SU-DHL-6 (cell line): ENCODE results near the gene SH2D4B.

Experiments used
- H2AFZ ChIP-seq: fragments of 200-600 bp; sonication (generic); 2 replicates; pipeline ENCODE4 v1.6.1; 2014; ENCODE audit warnings: low read depth, mild to moderate bottlenecking, moderate library complexity, mixed read lengths, antibody characterized with exemption, low read length; ENCODE audit not compliant: severe bottlenecking
- H3F3A ChIP-seq: fragments of 200-600 bp; shearing (Covaris generic); 2 replicates; pipeline ENCODE4 v1.6.0; 2016; ENCODE audit warnings: antibody characterized with exemption, mild to moderate bottlenecking; ENCODE audit not compliant: insufficient read depth
- H3K27ac ChIP-seq: fragments of 200-600 bp; sonication (generic); 2 replicates; pipeline ENCODE4 v1.5.1; 2016; ENCODE audit warnings: low read depth, mild to moderate bottlenecking, low read length, moderate library complexity, mixed read lengths
- H3K27me3 ChIP-seq: fragments of 200-600 bp; sonication (generic), shearing (Covaris generic); 2 replicates; pipeline ENCODE4 v1.6.0; 2014; ENCODE audit warnings: mild to moderate bottlenecking, low read length
- H3K36me3 ChIP-seq: fragments of 200-600 bp; sonication (generic); 2 replicates; pipeline ENCODE4 v1.6.1; 2014; ENCODE audit warnings: mild to moderate bottlenecking, low read length, mixed read lengths
- H3K4me2 ChIP-seq: fragments of 300-600, 200-600 bp; shearing (Covaris generic), sonication (generic); 2 replicates; pipeline ENCODE4 v1.6.0; 2014; ENCODE audit warnings: low read length, low read depth, mild to moderate bottlenecking; ENCODE audit not compliant: poor library complexity, severe bottlenecking
- H3K4me3 ChIP-seq: fragments of 200-600 bp; sonication (generic); 2 replicates; pipeline ENCODE4 v1.5.1; 2014; ENCODE audit warnings: antibody characterized with exemption, low read length, mild to moderate bottlenecking, mixed read lengths; ENCODE audit not compliant: insufficient read depth, poor library complexity, severe bottlenecking
- H3K79me2 ChIP-seq: fragments of 200-600 bp; sonication (generic); 2 replicates; pipeline ENCODE4 v1.6.1; 2014; ENCODE audit warnings: mild to moderate bottlenecking, low read length, moderate library complexity; ENCODE audit not compliant: insufficient read depth
- H3K9ac ChIP-seq: fragments of 200-600 bp; sonication (generic); 2 replicates; pipeline ENCODE4 v1.7.0; 2014; ENCODE audit warnings: mild to moderate bottlenecking, low read length
- H3K9me2 ChIP-seq: fragments of 200-600 bp; sonication (generic); replicated peaks from 2 replicates; pipeline ENCODE4 v1.6.1; 2014; ENCODE audit warnings: low read length; ENCODE audit not compliant: insufficient read depth
- H3K9me3 ChIP-seq: fragments of 200-600 bp; sonication (generic); 2 replicates; pipeline ENCODE4 v1.6.1; 2014; ENCODE audit warnings: low read length, mixed read lengths; ENCODE audit not compliant: insufficient read depth
- H4K20me1 ChIP-seq: fragments of 200-600 bp; sonication (generic); 2 replicates; pipeline ENCODE4 v1.6.1; 2014; ENCODE audit warnings: low read depth, mild to moderate bottlenecking, antibody characterized with exemption, low read length, moderate library complexity, mixed read lengths
- CTCF ChIP-seq: fragments of 200-600 bp; sonication (generic); IDR thresholded peaks from one replicate; pipeline ENCODE4 v1.5.1; 2017; ENCODE audit warnings: antibody characterized with exemption, mild to moderate bottlenecking, low read length, moderate library complexity; ENCODE audit not compliant: insufficient read depth, poor library complexity, severe bottlenecking
- EZH2phosphoT487 ChIP-seq: fragments of 200-600 bp; sonication (generic), shearing (Covaris generic); conservative IDR thresholded peaks from 2 replicates; pipeline ENCODE4 v1.6.1; 2018; ENCODE audit warnings: mild to moderate bottlenecking, antibody characterized with exemption, low read length, moderate library complexity, mixed read lengths

Gene SH2D4B

DNA sequence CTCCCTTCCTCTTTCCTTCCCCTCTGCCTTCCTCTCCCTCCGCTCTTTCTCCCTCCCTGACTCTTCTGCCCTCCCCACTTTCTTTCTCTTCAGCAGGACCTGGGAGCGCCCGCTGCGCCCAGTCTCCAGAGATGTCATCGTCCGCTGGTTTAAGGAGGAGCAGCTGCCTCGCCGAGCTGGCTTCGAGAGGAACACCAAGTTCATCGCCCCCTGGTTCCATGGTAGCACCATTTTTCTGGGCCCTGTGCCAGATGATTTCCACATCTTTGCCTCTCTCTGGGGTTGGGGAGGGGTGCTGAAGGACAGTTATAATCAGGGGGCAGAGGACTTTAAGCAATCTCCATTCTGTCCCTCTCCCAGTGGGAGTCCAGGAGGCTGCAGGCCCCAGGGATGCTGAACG, 71.6 kb downstream of the SH2D4B start:
- H3K36me3 ChIP-seq: no peaks in the 10 kb centered on the region
- H3K4me3 ChIP-seq: no peak overlapping the region

DNA sequence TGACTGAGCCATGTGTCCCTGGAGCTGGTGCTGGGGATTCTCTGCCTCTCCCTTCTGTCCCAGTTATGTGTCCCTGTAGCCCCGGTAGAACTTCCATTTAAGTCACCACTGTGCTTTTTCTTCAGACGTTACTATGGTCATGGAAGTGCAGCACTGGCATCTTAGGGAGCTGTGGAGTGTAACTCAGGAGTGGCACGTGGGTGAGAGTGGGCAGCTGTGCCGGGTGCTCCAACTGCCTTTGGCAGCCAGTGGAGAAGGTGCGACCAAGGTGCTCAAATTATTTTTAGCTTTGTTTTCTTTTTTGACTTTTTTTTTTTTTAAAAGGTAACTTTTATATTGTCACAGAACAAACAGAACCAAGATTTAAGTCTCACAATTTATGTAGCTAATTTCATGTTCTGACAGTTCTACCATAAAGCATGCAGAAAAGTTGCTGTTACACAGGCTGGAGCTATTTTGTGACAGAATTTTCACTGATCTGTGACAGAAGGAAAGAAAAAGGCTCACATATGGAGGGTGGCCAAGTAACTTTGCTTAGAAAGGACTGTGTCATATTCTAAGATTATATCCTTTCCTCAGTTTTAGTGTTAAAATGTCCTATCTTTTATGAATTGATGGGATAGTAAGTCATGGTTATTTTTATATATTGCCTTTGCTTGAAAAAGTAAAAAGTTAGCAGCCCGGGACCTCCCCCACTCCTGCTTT, 73.9 kb downstream of the SH2D4B start:
- H3K9me2 ChIP-seq: no peaks in the 10 kb centered on the region
- H2AFZ ChIP-seq: no peak overlapping the region
- no peaks in the 10 kb centered on the region for H3K79me2 ChIP-seq
- no peak overlapping the region for H3K9ac ChIP-seq
- no peaks in the 10 kb centered on the region for H3F3A ChIP-seq
- H3K9me3 ChIP-seq: no peaks in the 10 kb centered on the region
- H3K36me3 ChIP-seq: no peaks in the 10 kb centered on the region
- no peak overlapping the region for H3K4me2 ChIP-seq
- no peak overlapping the region for H3K27ac ChIP-seq
- no peaks in the 10 kb centered on the region for H3K27me3 ChIP-seq
- no peak for TF ChIP-seq EZH2phosphoT487
- no peak for TF ChIP-seq CTCF
- no peaks in the 10 kb centered on the region for H4K20me1 ChIP-seq
- no peak overlapping the region for H3K4me3 ChIP-seq

More for the DNA sequence above, 71.6 kb downstream of the SH2D4B start:
- Histone ChIP-seq H3K79me2 (no peaks in the 10 kb centered on the region), H3K4me2 (no peak overlapping the region), H4K20me1 (no peaks in the 10 kb centered on the region), H3K9me3 (no peaks in the 10 kb centered on the region), H3K9ac (no peak overlapping the region), H2AFZ (no peak overlapping the region), H3K9me2 (no peaks in the 10 kb centered on the region), H3F3A (no peaks in the 10 kb centered on the region), H3K27ac (no peak overlapping the region), H3K27me3 (no peaks in the 10 kb centered on the region)
- no peak for TF ChIP-seq CTCF
- no peak for TF ChIP-seq EZH2phosphoT487

DNA sequence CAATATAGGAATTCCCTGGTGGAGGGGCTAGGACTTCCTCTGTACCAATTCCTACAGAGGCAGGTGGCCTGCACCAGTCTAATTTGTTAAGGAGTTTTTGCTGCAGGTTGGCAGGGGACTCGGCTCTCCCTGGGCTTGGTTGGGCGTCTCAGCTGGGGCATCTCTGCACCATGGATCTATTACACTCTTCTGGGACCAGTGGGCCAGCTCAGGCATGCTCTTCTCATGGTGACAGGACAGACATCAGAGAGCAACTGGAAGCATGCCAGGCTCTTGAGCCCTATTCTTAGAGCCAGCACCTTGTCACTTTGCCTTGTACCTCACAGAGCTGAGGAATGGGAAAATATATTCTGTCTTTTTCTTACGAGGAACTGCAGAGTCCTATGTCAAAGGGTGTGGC, 74.6 kb downstream of the SH2D4B start:
- no peaks in the 10 kb centered on the region for H3F3A ChIP-seq
- H3K9ac ChIP-seq: no peak overlapping the region
- no peaks in the 10 kb centered on the region for H3K79me2 ChIP-seq
- TF ChIP-seq CTCF (no peak), EZH2phosphoT487 (no peak)
- H3K9me2 ChIP-seq: no peaks in the 10 kb centered on the region
- H3K27ac ChIP-seq: no peak overlapping the region
- H3K27me3 ChIP-seq: no peaks in the 10 kb centered on the region
- no peaks in the 10 kb centered on the region for H3K36me3 ChIP-seq
- H4K20me1 ChIP-seq: no peaks in the 10 kb centered on the region
- H3K4me3 ChIP-seq: no peak overlapping the region
- no peak overlapping the region for H3K4me2 ChIP-seq
- no peaks in the 10 kb centered on the region for H3K9me3 ChIP-seq
- no peak overlapping the region for H2AFZ ChIP-seq
